Endothelial cell of umbilical vein (primary cell): ENCODE data around the gene NDC80. TPM values are rescaled to one million over a fixed set of nuclear protein-coding genes. Genes with fewer than 3 reads are reported as not detected.

Experiments
- BruUV-seq: library from RNA; stranded (reverse); fragments of 400-500 nt; replicated peaks from 2 replicates; lab custom pipeline; 2021; lab: Mats Ljungman, UMichigan
- CTCF ChIA-PET: fragments of 300-600, 350-600 bp; sonication (Branson Sonifier 250); formaldehyde crosslinking; loops from one replicate; lab custom pipeline; 2021; ENCODE audit warnings: antibody characterized with exemption, inconsistent platforms; lab: Charles Lee
- POLR2A ChIA-PET: fragments of 300-600, 350-600 bp; sonication (Branson Sonifier 250); formaldehyde crosslinking; loops from one replicate; lab custom pipeline; 2021; ENCODE audit warnings: antibody characterized with exemption, inconsistent platforms; lab: Charles Lee
- DNase-seq: peaks from one replicate; pipeline ENCODE4 v3.0.0-alpha.2; 2011; ENCODE audit warnings: low read depth, low spot score
- FAIRE-seq: peaks from 2 replicates; lab custom pipeline; 2011; peaks lifted over from hg19 to GRCh38; lab: Jason Lieb, UNC
- H2AFZ ChIP-seq: 2 replicates; pipeline ENCODE4 v1.6.0; 2012; ENCODE audit warnings: low read depth, low read length, control low read depth, inconsistent platforms
- H3K27ac ChIP-seq: 2 replicates; pipeline ENCODE4 v1.5.1; 2011; ENCODE audit warnings: low read depth, mild to moderate bottlenecking, control low read depth, low read length, moderate library complexity; ENCODE audit not compliant: insufficient read depth
- H3K27me3 ChIP-seq, 2 experiments: 2 replicates each; pipeline versions ENCODE4 v1.6.0 to v1.6.1; 2011; ENCODE audit warnings: low read length in 2 of 2, mixed read lengths in 1 of 2; ENCODE audit not compliant: control insufficient read depth in 2 of 2, insufficient read depth in 2 of 2
- H3K36me3 ChIP-seq, 2 experiments: 2 replicates in 1 of 2; 3 replicates in 1 of 2; pipeline ENCODE4 v1.5.1; 2011; ENCODE audit warnings: low read length in 2 of 2, mild to moderate bottlenecking in 1 of 2, moderate library complexity in 1 of 2; ENCODE audit not compliant: control insufficient read depth in 2 of 2, insufficient read depth in 2 of 2; ENCODE audit errors: extremely low read depth in 1 of 2
- H3K4me1 ChIP-seq: 3 replicates; pipeline ENCODE4 v1.5.1; 2011; ENCODE audit warnings: mild to moderate bottlenecking, low read length; ENCODE audit not compliant: control insufficient read depth, insufficient read depth; ENCODE audit errors: extremely low read depth
- H3K4me2 ChIP-seq: 2 replicates; pipeline ENCODE4 v1.6.1; 2011; ENCODE audit warnings: low read length, control low read depth, mixed read lengths; ENCODE audit not compliant: insufficient read depth
- H3K4me3 ChIP-seq, 3 experiments: fragments of 200-600 bp in 1 of 3; sonication (generic), shearing (Covaris generic) in 1 of 3; replicated peaks in 1 of 3; 2 replicates each; pipeline ENCODE4 v1.5.1; 2011 to 2016; ENCODE audit warnings: control low read depth in 3 of 3, low read length in 3 of 3, mild to moderate bottlenecking in 2 of 3, inconsistent platforms in 1 of 3, low read depth in 1 of 3, moderate library complexity in 1 of 3; ENCODE audit not compliant: insufficient read depth in 1 of 3
- H3K79me2 ChIP-seq: 2 replicates; pipeline ENCODE4 v1.6.0; 2012; ENCODE audit warnings: low read length, inconsistent platforms; ENCODE audit not compliant: control insufficient read depth, insufficient read depth
- H3K9ac ChIP-seq: replicated peaks from 2 replicates; pipeline ENCODE3; 2011; ENCODE audit warnings: low read length, control low read depth; ENCODE audit not compliant: insufficient read depth; ENCODE audit errors: extremely low read depth
- H3K9me1 ChIP-seq: replicated peaks from 3 replicates; pipeline ENCODE4 v1.6.0; 2011; ENCODE audit warnings: mild to moderate bottlenecking, low read length; ENCODE audit not compliant: control insufficient read depth, insufficient read depth; ENCODE audit errors: extremely low read depth
- H3K9me3 ChIP-seq: replicated peaks from 2 replicates; pipeline ENCODE4 v1.5.1; 2012; ENCODE audit warnings: low read length, inconsistent platforms; ENCODE audit not compliant: control insufficient read depth, insufficient read depth
- H4K20me1 ChIP-seq: replicated peaks from 2 replicates; pipeline ENCODE3; 2011; ENCODE audit warnings: mild to moderate bottlenecking, low read length; ENCODE audit not compliant: control insufficient read depth, insufficient read depth; ENCODE audit errors: extremely low read depth
- GATA2 ChIP-seq: IDR thresholded peaks from 2 replicates; pipeline ENCODE4 v1.7.0; 2011; ENCODE audit warnings: low read depth, mild to moderate bottlenecking, moderate library complexity, mixed read lengths, low read length; ENCODE audit not compliant: insufficient read length, insufficient read depth
- JUN ChIP-seq: IDR thresholded peaks from 2 replicates; pipeline ENCODE4 v1.6.1; 2011; ENCODE audit warnings: borderline replicate concordance, low read depth; ENCODE audit not compliant: insufficient read length, insufficient read depth
- MYC ChIP-seq: IDR thresholded peaks from one replicate; pipeline ENCODE4 v1.6.1; 2011; ENCODE audit warnings: mild to moderate bottlenecking, low read depth, low read length
- POLR2AphosphoS5 ChIP-seq: IDR thresholded peaks from 2 replicates; pipeline ENCODE4 v1.6.1; 2012; ENCODE audit warnings: low read depth, mild to moderate bottlenecking, control low read depth, low read length, moderate library complexity; ENCODE audit not compliant: insufficient read depth
- dilution Hi-C: fragments of 300-500 bp; cut with MboI; formaldehyde crosslinking; loops from one replicate; pipeline ENCODE4 v1.15.0; 2019; ENCODE audit warnings: low sequenced_read_pairs; ENCODE audit not compliant: extremely low pct_ligation_motif_present
- intact Hi-C: fragments of 100-400 bp; cut with micrococcal nuclease; formaldehyde crosslinking; loops from one replicate; pipeline ENCODE4 v1.10.0; 2022
- polyA plus RNA-seq, 4 experiments: library from polyadenylated mRNA; depleted of rRNA in 3 of 4; stranded (reverse) in 3 of 4; unstranded in 1 of 4; fragments of >200 nt; gene quantifications; 2 replicates each; pipeline versions ENCODE4 v1.2.1 to v1.2.3, GENCODE V29; 2011 to 2012; ENCODE audit warnings: missing spikeins in 1 of 4
- total RNA-seq: library from RNA; stranded (reverse); gene quantifications from 2 replicates; pipeline ENCODE4 v1.2.3, GENCODE V29; 2021
- TF ChIP-seq, protein P1 (sequence below): IDR thresholded peaks from 2 replicates; pipeline ENCODE4 v1.6.1; 2011; ENCODE audit not compliant: insufficient read depth, insufficient read length
- TF ChIP-seq, protein P2 (sequence below), 2 donors: IDR thresholded peaks; 1 replicate in 1 of 2; 2 replicates in 1 of 2; pipeline ENCODE4 v1.5.1; 2011; ENCODE audit warnings: low read length in 2 of 2, mild to moderate bottlenecking in 2 of 2, moderate library complexity in 2 of 2, control low read depth in 1 of 2, inconsistent platforms in 1 of 2, low read depth in 1 of 2; ENCODE audit not compliant: insufficient read depth in 1 of 2; ENCODE audit errors: extremely low read depth in 1 of 2

The NDC80 gene
- total and polyA plus RNA-seq, 2 donors (not counting 3 experiments of a cell fraction or from before 2014, with no cell fraction given) = 6.2 to 43.2 TPM

DNA sequence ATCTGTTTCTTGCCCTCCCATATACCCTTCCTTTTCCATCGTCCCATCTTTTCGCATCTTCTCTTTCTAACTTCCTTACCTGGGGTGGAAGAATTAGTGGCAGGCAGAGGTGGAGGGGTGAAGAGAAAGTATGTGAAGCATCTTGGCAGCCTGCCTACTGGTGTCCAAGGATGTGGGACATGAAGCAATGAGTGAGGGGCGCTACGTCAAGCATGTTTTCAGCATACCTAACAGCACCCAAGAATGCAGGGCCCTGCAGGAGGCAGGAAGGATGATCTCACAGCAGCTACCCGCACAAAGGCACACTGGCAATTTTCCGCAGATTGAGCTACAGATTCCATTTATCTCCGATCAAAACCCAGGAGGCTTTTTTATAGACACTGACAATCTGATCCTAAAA is 42.2 kb upstream of the NDC80 start:
- Histone ChIP-seq H3K4me1 (no peaks in the 10 kb centered on the region), H3K79me2 (no peaks in the 10 kb centered on the region), H2AFZ (no peak overlapping the region), H3K4me2 (no peak overlapping the region), H3K9me3 (no peaks in the 10 kb centered on the region), H3K27me3 (no peaks in the 10 kb centered on the region), H3K9me1 (no peaks in the 10 kb centered on the region), H3K36me3 (no peaks in the 10 kb centered on the region), H3K4me3 (no peak overlapping the region), H3K9ac (no peak overlapping the region), H4K20me1 (no peaks in the 10 kb centered on the region), H3K27ac (no peak overlapping the region)
- POLR2A ChIA-PET = no interaction called here
- BruUV-seq = no TSS peak
- TF ChIP-seq, protein P1, sequence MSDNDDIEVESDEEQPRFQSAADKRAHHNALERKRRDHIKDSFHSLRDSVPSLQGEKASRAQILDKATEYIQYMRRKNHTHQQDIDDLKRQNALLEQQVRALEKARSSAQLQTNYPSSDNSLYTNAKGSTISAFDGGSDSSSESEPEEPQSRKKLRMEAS = no peak
- TF ChIP-seq GATA2 (no peak), JUN (no peak), POLR2AphosphoS5 (no peak), MYC (no peak)
- TF ChIP-seq, protein P2, sequence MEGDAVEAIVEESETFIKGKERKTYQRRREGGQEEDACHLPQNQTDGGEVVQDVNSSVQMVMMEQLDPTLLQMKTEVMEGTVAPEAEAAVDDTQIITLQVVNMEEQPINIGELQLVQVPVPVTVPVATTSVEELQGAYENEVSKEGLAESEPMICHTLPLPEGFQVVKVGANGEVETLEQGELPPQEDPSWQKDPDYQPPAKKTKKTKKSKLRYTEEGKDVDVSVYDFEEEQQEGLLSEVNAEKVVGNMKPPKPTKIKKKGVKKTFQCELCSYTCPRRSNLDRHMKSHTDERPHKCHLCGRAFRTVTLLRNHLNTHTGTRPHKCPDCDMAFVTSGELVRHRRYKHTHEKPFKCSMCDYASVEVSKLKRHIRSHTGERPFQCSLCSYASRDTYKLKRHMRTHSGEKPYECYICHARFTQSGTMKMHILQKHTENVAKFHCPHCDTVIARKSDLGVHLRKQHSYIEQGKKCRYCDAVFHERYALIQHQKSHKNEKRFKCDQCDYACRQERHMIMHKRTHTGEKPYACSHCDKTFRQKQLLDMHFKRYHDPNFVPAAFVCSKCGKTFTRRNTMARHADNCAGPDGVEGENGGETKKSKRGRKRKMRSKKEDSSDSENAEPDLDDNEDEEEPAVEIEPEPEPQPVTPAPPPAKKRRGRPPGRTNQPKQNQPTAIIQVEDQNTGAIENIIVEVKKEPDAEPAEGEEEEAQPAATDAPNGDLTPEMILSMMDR (IDR thresholded peaks at IDR 0.05; ENCODE audit: extremely low read depth in 1 of 2, insufficient read depth in 1 of 2, low read depth in 1 of 2, low read length in 2 of 2) = no peak
- DNase-seq (no peak), FAIRE-seq (no peak)
- intact Hi-C loops (no loop called here), dilution Hi-C loops (no loop called here)
- CTCF ChIA-PET = no interaction called here
